Measurements from ENCODE around the gene VTI1A.
"Not testable (repeated sequence)": the region's sequence is repeated elsewhere in the genome, so short reads cannot be mapped to it uniquely, and the experiment has no call there.

The VTI1A gene

DNA sequence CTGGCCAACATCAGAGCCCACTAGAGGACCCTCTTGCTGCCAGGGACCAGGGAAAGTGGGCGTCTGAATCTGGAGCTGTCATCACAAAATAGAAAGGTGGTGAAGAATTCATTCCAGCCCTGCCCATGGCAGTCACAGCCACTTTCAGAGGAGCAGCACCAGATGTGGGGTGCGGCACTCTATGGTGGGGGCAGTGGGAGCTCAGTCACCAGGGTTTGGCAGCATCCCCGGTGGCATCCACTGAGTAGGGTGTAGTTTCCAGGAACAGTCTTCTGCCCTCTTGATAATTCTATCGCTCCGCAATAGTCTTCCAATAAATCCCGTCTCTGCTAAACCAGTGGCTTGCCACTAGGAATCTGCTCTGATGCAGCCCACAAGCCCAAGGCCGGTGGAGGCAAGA is 394.5 kb downstream of the VTI1A start:
- ATAC-seq: no peak

DNA sequence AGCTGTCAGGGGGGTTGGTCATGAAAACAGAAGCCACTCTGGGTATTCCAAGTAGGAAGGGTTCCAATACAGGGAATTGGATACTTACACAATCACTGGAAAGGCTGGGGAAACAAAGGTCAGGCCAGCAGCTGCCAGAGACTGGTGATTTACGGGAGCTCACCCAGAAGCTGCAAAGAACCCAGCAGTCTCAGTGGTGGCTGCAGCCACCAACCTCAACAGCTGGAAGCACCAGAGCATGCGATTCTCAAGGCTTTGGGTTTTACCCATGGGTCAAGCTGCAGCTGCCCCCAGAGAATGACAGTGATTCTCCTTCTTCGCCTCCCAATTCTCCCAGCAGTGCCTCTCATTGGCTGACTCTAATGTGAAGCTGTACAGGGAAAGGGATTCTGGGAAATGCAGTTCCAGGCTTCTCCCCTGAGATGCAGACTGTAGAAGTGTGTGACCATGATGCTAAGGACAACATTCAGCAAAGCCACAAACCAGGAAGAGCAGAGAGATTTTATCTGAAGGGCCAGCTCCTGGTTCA is 395.9 kb downstream of the VTI1A start:
- no peak for ATAC-seq

DNA sequence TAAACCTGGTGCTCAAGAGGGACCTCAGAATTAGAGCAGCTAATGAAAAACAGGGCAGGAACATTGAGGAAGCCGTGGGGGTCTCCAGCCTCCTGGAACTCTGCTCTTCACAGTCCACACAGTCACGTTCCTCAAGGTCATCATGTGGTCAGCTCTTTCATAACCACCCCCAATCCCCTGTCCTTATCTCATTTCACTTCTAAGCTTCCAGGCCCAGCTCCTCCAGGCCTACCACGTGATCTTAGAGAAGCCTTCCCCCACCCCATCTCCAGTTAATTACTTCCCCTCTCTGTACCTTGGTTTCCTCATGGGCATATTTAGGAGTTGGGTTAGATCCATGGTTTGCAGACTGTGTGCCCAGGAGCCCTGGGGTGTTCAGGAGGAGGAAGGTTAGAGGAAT is 396.6 kb downstream of the VTI1A start:
- no peak for ATAC-seq

DNA sequence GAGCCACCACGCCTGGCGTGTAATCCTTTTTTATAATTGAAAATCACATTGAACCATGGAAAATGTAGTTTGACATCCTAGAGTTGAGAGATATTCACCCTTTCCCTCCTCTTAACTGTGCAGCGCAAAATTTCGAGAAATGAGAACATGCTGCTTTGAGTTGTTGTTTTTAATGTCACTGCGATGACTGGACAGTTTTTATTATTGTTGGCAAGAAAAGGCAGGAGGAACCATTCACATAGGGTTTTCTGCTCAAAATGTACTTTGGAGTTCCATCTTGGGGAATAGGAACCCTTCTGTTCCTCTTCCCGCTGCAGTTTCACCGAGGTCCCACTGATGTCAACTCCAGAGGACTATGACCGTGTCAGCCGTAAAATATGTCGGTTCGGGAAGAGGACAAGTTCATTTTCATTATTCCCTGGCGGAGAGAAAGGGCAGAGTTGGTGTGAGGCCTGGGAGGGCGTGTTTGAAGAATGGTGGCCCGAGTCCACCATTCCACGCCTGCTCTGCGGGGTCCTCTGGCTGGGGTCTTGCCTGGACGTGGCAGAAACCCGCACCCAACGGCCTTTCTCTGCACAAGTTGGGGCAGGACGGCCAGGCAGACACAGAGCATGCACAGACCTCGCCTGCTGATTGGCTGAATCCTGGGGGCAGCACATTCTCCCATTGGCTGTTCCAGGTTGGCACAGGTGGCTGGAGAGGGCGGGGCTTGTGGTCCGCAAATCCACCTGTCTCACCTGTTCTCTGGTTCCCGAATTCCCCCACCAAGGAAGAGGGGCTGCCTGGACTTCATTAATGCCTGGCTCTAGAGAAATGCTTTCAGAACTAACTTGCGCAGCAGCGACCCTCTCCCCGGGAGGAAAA is 397.9 kb downstream of the VTI1A start:
- no peak for ATAC-seq

DNA sequence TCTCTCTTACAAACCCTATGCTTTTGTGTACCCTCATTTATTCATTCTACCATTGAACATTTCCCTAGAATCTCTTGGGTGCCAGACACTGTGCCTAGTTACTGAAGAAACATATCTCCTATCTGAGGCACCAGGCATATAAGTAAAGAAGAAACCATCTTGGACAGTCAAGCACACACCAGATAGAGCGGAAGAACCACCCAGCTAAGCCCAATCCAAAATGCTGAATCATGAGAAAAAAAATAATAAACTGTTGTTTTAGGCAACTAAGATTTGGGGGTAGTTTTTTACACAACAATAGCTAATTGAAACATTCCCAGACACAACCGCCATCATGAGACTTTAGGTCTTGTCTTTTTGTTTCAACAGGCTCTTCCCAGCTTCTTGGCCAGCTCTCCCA is 400.8 kb downstream of the VTI1A start:
- ATAC-seq: no peak

DNA sequence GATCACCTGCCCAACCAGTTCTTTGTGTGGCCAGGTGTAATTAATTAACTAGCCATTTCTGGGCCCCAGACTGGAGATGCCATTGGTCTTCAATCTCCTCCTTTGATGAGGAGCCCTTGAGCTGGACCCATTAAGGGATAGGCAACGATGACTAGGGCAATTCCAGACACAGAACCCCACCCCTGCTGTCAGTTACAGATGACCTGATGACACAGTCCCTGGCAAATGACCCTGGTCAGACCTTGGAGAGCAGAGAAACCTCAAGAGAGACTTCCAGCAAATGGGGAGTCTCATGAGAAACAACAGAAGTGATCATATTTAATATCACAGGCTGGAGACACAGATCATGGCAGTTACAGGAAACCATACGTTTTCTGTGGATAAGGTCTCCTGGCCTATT is 401.2 kb downstream of the VTI1A start:
- ATAC-seq: no peak

DNA sequence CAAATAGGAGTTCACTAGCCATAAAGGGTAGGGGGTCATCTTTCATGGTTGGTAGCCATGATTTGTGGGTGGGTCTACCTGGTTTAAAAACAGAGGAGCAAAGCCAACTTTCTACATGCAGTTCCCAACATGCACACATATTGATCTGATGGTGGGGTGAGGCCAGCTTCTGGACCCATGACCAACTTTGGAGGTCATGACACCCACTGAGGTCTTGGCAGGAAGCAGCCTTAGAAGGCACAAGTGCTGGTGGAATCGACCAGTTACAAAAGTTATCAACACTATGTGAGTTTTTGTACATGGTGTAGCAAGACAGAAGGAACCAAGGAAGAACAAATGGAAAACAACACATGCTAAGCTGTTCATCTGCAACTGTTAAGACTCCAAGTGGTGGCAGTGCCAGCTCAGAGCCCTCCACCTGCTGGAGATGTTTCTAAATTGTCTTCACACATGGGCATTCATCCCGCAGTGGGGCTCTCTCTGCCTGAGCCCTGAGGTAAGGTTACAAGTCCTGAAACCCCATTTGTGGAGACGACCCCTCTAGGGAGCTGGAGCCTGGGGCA is 401.9 kb downstream of the VTI1A start:
- ATAC-seq: no peak

DNA sequence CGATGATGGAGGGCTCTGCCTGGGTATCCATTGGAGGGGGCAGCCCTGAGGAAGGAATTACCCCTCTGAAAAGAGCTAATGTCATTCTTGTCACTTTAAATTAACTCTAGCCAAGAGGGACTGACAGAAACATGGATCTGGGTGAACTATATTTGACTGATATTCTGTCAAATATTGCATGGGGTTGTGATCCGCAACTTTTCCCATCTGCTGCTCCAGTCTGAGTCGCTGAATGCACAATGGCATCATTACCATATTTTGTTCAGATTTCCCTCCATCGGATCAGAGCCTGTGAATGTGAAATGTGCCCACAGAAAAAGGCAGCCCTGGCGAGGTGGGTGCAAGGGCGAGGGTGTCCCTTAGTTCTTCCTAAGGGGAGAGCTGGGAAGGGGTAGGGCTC is 402.5 kb downstream of the VTI1A start:
- ATAC-seq: no peak

DNA sequence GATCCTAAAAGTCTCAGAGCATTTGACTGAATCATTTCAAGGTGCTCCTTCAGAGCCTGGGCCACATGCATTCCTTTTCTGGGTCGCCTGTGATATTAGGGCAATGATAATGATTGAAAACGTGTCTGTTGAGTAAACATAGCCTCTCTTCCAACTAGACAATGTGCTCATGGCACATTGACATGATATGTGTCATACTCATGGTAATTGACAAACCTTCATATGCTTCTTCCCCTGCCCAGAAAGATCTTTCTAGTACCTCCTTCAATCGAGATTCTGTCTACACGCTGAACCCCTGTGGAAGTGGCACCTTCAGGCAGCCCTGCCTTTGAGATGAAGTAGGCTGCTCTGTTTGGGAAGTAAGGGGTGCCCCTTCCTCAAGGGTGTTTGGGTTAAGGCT is 404.2 kb downstream of the VTI1A start:
- no peak for ATAC-seq

DNA sequence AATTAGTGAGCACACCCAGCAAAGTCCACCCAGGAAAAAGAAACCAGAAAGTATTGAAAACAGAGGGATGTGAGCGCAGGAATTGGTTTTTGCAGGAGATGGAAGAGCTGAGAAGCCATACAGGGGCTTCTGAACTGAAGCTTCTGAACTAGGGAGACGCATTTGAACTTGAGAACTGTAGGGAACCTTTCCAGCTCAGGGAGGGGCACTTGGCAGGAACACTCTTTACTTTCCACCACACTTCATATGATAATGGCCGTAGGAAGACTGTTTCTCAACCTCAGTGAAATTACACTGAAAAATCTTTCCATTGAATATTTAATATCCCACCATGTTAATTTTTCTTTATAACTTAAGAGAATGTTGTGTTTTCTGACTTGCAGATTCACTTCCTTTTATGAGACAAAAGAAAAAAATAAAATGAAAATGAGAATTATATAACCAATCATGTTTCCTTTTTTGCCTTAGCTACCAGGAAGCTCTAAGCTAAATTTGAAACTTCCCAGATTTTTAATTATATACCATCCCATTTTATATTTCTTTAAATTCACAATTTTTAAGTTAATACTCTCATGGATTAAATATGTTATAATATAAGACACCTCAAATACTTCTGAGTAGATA is 404.7 kb downstream of the VTI1A start:
- ATAC-seq: no peak

DNA sequence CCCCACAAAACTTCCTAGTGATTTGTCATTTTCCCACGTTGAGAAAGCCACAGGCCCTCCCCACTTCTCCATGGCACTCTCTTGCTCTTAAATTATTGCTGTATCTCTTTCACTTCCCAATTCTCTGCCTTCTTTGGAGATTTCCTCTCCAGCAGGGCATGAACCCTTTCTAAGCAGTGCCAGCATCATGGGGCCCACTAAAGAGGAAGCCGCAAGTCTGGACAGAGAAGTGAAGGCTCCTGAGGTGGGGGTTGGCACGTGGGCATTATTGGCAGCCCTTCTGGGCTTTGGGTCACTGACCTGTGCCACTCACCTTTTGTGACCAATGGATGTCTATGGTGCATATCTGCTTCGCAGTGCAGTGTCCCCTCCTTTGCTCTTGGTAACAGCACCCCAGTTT is 405.3 kb downstream of the VTI1A start:
- no peak for ATAC-seq

DNA sequence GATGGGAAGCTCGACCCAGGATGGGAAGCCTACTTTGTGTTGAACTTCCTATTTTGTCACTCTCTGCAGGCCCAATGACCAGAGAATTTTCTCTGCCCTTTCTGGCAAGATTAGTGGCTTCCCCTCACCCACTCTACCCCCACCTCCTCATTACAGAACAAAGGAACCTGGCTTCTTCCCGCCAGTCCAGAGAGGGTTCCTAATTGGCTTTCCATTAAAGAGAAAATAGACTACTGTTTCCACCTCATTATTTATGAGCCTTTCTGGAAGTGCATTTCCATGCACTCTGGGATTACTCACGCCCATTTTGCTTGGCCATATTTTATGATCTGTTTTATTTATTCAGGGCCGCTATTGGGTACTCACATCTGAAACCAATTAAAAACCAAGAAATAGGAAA is 408.1 kb downstream of the VTI1A start:
- ATAC-seq: no peak

DNA sequence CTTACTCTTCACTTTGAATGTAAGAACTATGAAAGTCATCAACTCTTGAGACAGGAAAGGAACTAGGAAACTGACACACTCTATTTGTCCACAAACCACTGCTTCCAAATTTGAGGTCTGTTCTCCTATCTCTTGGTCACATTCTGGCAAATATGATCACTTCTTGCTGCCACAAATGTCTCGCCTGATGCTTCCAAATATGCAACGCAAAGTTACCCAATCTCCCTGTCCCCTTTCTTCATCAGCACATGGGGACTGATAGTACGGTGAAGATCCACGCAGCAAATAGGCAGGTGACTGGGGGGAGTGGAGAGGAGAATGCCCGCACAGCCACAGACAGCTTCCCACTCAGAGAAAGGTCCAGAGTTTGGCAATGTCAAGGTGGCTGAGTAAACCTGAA is 410.5 kb downstream of the VTI1A start:
- no peak for ATAC-seq

DNA sequence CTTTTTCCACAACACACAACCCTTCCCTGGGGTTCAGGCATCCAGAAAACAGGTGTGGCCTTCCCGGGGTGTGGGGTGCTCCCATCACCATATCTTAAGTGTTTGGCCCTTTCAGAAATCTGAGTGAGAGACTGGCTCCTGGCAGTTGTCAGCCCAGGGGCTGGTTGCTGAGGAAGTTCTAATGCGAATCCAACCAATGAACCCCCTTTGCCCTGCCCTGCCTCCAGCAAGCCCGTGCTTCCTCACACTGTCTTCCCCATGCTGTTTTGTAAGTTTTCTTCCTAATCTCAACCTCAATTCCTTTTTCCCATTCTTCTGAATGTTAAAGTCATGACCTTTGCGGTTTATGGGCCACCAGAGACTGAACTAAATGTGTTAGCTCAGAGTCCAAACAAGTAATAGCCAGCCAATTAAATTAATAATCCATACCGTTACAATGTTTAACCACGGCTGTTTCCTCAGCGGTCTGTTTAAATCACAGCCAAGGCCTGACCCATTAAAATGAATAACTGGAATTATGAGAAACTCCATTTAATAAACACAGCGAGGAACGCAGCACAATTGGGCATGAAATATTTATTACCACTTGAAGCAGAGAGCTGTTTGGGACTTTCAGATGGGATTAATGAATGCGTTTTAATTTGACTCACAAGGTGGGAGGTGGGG is 412.1 kb downstream of the VTI1A start:
- no peak for ATAC-seq

DNA sequence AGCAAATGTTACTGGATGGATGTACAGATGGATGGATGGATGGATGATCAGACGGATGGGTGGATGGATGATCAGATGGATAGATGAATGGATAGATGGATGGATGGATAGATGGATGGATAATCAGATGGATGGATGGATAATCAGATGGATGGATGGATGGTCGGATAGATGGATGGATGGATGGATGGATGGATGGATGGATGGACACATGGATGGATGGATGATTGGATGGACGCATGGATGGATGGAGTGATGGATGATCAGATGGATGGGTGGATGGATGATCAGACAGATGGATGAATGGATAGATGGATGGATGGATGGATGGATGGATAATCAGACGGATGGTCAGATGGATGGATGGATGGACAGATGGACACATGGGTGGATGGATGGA is 412.8 kb downstream of the VTI1A start:
- ATAC-seq: no peak

DNA sequence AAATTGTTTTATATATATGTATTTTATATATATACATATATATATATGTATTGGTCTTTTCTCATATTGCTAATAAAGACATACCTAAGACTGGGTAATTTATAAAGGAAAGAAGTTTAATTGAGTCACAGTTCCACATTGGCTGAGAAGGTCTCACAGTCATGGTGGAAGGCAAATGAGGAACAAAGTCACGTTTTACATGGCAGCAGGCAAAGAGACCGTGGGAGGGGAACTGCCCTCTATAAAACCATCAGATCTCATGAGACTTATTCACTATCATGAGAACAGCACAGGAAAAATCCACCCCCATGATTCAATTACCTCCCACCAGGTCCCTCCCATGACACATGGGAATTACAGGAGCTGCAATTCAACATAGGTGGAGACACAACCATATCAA is 416.4 kb downstream of the VTI1A start:
- ATAC-seq: not testable (repeated sequence)
